Fibroblast of villous mesenchyme (primary cell): ENCODE results near the gene VWCE. TPM values are rescaled to one million over a fixed set of nuclear protein-coding genes. Genes with fewer than 3 reads are reported as not detected.

Experiments used
- DNase-seq: peaks from one replicate; pipeline ENCODE4 v3.0.0-alpha.2; 2010; ENCODE audit warnings: low read depth
- H3K4me3 ChIP-seq: 2 replicates; pipeline ENCODE4 v1.5.1; 2011; ENCODE audit warnings: low read depth, mild to moderate bottlenecking, low read length
- total RNA-seq: library from RNA; depleted of rRNA; stranded (reverse); fragments of >200 nt; gene quantifications from 2 replicates; pipeline ENCODE4 v1.2.3, GENCODE V29; 2012
- TF ChIP-seq, protein P1 (sequence below): IDR thresholded peaks from 2 replicates; pipeline ENCODE4 v1.5.1; 2012; ENCODE audit warnings: low read depth, mild to moderate bottlenecking, low read length; ENCODE audit not compliant: insufficient read depth

VWCE gene
- total RNA-seq, 1 donor, result 2.2 TPM

DNA sequence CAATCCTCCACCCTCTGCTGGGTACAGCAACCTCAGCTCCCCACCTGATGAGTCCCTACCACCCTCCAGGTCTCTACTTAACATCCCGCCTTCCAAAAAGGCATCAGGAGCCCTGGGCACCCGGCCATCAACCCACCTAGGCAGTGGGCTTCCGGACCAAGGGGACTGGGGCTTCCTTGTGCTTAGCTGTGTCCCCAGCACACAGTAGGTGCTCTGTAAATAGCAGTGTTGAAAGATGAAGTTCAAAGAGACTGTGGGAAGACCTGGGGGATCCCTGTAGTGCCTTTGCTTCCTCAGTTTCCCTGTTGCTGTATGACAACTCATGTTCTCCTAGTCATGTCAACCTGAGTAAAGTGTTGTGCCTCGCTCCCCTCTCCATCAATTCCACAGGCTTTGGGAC lies 21.0 kb downstream of the VWCE start:
- TF ChIP-seq, protein P1, sequence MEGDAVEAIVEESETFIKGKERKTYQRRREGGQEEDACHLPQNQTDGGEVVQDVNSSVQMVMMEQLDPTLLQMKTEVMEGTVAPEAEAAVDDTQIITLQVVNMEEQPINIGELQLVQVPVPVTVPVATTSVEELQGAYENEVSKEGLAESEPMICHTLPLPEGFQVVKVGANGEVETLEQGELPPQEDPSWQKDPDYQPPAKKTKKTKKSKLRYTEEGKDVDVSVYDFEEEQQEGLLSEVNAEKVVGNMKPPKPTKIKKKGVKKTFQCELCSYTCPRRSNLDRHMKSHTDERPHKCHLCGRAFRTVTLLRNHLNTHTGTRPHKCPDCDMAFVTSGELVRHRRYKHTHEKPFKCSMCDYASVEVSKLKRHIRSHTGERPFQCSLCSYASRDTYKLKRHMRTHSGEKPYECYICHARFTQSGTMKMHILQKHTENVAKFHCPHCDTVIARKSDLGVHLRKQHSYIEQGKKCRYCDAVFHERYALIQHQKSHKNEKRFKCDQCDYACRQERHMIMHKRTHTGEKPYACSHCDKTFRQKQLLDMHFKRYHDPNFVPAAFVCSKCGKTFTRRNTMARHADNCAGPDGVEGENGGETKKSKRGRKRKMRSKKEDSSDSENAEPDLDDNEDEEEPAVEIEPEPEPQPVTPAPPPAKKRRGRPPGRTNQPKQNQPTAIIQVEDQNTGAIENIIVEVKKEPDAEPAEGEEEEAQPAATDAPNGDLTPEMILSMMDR, result no peak
- no peak for DNase-seq
- no peak overlapping the region for H3K4me3 ChIP-seq

DNA sequence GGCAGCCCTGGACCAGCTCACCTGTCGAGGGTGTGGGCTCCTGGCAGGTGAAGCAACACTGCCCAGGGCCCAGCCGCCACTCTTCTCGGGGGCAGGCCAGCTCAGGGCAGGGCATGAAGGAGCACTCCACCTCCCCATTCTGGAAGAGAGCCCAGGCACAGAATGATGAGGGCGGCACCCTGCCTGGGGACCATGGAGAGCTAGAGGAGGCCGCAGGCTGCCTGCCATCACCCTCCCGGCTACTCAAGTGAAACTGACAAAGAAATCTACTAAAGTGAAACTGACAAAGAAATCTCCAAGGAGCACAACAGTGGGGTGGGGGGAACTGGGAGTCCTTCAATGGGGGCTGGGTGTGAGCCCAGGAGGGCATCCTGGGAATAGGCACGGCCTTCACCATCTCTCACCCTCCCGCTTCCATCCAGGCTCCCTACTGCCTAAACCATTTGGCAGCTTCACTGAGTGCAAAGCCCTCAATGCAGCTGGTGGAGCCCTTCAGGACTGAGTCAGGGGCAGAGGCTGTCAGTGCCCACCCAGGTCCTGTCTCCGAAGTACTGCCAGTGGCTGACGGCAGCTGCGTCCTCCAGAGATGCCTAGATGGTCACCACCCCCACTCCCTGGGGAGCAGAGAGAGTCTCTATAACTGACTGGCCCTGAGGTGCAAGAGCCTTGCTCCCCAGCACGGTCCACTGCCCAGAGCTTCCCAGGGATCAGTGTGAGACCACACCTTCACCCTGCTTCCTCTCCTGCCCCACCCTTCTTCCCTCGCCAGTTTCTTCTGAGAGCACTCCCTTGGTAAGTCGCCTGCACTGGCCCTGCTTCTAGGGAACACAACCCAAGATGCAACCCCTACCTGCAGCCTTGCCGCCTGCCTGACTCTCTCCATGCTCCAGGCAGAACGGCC lies 21.7 kb downstream of the VWCE start:
- DNase-seq, result no peak
- no peak overlapping the region for H3K4me3 ChIP-seq
- TF ChIP-seq, protein P1, result no peak

DNA sequence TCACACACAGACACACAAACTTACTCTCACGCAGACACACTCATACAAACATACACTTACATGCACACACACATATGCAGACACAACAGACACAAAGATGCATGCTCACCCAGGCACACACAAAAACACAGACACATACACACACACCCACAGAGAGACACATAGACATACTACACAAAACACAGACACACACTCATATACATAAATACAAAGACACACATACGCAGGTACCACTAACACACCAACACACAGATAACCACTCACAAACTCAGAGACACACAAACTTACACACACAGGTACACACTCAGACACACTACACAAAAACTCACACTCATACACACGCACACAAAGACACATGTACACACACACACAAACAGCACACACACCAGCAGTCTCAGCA lies 22.4 kb downstream of the VWCE start:
- H3K4me3 ChIP-seq, result no peak overlapping the region
- DNase-seq, result no peak
- TF ChIP-seq, protein P1, result no peak

DNA sequence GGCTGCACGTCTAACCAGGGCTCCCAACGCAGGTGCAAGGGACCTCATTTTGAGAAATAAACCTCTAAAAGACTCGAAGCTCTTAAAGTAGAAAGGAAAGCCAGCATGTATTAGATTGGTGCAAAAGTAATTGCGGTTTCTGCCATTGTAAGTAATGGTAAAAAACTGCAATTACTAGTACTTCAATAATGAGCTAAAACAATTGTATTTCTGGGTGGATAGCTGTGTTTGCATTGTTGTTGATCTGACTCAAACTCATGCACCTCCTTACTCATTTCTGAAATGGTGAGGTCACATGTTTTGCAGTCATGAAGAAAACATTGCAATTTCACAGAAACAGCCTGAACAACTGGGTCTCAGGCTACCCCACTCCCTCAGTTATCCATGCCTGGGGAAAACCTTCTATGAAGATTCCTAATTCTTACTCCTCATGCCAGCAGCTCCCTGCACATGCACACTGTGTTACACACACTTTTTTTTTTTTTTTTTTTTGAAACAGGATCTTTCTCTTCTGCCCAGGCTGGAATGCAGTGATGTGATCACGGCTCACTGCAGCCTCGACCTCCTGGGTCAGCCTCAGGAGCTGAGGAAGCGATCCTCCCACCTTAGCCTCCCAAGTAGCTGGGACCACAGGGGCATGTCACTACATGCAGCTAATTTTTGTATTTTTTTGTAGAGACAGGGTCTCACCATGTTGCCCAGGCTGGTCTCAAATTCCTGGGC lies 24.6 kb downstream of the VWCE start:
- DNase-seq, result peak; percentile 73
- TF ChIP-seq, protein P1, result no peak
- H3K4me3 ChIP-seq, result no peak overlapping the region

DNA sequence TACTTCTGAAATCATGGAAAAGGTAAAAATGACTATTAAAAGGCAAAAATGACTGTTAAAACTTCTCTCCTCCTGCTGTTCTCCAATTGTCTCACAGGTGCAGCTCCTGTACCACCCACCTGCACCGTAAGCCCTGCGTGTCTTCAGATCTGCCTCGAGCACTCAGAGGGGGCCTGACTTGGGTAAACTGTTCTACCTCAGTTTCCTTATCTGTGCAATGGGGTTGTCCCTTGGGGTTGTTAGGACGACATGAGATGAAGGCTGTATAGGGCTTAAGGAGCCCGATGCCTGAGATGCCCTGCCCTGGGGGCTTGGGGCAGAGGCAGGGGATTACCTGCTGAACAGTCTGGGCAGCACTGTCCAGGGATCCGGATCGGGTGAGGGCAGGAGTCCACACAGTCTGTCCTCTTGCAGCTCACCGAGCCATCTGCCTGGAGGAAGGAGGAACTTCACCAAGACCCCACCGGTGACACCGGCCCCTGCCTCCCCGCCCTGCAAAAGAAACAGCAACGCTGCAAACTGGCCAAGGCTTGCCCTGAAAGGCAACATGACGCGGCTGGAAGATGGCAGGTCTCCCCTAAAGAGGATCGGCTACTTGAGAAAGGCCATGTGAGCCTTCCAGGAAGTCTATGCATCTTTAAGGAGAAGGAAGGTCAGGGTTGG lies 26.4 kb downstream of the VWCE start:
- no peak for DNase-seq
- no peak overlapping the region for H3K4me3 ChIP-seq
- TF ChIP-seq, protein P1, result no peak

DNA sequence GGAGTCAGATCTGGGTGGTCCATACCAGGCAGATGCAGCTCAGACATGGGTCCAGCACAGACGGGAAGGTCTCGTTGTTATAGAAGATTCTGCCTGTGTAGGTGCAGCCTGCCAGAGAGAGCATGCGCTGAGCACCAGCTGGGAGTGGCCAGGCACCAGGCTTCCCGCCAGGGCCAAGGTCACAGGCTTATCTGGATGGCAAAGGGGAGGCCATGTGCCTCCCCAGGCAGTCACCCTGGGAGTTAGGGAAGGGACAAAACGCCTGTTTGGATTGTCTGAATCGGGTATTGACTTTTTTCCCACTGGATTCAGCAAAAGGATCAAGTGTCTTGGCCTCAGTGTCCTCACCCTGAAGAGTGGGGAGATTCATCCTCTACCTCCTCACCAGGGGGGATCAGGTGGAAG lies 27.7 kb downstream of the VWCE start:
- no peak overlapping the region for H3K4me3 ChIP-seq
- TF ChIP-seq, protein P1, result no peak
- no peak for DNase-seq
